ENCODE measurements around the gene MYO1E.

The MYO1E gene

DNA sequence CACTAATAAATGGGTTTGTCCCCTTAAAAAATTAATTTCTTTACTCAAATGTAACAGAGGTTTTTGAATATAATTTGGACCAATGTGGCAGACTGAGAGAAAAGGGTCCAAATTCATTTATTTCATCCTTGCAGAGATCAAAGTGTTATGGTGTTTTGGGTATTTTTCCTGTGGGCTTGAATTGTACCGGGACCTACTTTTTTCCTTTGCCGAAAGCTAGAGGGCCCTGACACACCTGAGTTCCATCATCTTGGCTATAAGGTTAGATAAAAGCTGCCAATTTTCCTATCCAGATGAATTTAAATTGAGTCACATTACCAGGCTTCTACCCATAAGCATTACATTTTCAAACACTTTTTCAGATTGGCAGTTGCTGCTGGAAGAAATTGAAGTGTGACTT lies 266.8 kb downstream of the MYO1E start:
- TF ChIP-seq, protein P1, sequence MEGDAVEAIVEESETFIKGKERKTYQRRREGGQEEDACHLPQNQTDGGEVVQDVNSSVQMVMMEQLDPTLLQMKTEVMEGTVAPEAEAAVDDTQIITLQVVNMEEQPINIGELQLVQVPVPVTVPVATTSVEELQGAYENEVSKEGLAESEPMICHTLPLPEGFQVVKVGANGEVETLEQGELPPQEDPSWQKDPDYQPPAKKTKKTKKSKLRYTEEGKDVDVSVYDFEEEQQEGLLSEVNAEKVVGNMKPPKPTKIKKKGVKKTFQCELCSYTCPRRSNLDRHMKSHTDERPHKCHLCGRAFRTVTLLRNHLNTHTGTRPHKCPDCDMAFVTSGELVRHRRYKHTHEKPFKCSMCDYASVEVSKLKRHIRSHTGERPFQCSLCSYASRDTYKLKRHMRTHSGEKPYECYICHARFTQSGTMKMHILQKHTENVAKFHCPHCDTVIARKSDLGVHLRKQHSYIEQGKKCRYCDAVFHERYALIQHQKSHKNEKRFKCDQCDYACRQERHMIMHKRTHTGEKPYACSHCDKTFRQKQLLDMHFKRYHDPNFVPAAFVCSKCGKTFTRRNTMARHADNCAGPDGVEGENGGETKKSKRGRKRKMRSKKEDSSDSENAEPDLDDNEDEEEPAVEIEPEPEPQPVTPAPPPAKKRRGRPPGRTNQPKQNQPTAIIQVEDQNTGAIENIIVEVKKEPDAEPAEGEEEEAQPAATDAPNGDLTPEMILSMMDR (IDR thresholded peaks at IDR 0.05; ENCODE audit: control extremely low read depth, extremely low read depth, low read depth, missing control alignments), result no peak
- POLR2A ChIA-PET, result no interaction called here
- DNase-seq (ENCODE audit: extremely low spot score), result peak; percentile 22
- CTCF ChIA-PET, result interaction anchor here (1.3 to 2.9 kb wide), 3 partner anchors 11 to 388 kb away, joined by 3 to 9 read pairs (median 5); no protein-coding TSS in a partner anchor

DNA sequence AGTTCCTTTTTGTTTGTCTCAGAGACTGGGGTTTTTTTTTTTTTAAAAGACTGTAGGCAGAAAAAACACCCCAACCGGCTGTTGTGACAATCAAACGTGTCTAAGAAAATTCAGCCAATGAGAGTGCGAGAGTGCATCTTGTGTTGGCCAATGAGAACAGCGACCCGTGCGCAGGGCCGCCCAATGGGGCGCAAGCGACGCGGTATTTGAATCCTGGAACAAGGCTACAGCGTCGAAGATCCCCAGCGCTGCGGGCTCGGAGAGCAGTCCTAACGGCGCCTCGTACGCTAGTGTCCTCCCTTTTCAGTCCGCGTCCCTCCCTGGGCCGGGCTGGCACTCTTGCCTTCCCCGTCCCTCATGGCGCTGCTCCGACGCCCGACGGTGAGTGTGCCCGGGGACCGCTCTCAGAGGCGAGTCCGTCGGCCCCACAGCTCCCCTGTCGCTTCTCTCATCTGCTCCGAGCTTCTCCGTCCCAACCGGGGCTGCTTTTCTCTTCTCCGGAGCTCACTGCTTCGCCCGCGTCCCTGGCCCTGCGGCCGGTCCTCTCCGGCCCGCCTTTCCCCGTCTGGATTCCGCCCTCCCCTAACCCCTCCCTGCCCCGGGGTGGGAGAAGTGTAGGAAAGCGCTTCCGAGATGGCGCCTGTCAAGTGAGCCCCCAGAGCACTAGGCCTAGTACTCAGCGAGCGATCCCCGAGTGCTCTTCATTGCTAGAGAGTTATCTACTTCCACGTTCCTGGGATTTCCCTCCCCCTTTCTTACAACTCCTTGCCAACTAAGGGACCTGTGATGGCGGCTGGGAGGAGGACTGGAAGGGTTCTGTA lies 267.5 kb downstream of the MYO1E start, which contains the start of gene CCNB2:
TSS of gene CCNB2 (plus strand) at position 235 of the 821 bp plus-strand sequence. CDS start at position 358, 123 bp downstream.
- CTCF ChIA-PET, result no interaction called here
- POLR2A ChIA-PET, result no interaction called here
- DNase-seq (ENCODE audit: extremely low spot score), result peak; percentile 97
- TF ChIP-seq, protein P1 (IDR thresholded peaks at IDR 0.05; ENCODE audit: control extremely low read depth, extremely low read depth, low read depth, missing control alignments), result no peak

DNA sequence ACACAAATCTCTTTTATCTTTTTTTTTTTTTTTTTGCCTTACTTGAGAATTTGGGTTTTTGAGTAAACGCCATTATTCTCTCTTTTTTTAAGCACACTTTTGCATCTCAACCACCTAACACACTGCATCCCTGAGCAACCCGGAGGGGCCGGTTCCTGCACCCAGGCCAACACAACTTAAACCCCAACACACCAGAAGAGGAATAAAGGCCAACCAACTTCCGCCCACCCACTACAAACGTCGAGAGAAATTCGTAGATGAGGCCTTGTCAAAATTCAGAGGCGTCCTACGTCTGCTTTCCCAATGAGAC lies 268.1 kb downstream of the MYO1E start:
- POLR2A ChIA-PET, result no interaction called here
- DNase-seq (ENCODE audit: extremely low spot score), result no peak
- CTCF ChIA-PET, result no interaction called here
- TF ChIP-seq, protein P1 (IDR thresholded peaks at IDR 0.05; ENCODE audit: control extremely low read depth, extremely low read depth, low read depth, missing control alignments), result no peak

DNA sequence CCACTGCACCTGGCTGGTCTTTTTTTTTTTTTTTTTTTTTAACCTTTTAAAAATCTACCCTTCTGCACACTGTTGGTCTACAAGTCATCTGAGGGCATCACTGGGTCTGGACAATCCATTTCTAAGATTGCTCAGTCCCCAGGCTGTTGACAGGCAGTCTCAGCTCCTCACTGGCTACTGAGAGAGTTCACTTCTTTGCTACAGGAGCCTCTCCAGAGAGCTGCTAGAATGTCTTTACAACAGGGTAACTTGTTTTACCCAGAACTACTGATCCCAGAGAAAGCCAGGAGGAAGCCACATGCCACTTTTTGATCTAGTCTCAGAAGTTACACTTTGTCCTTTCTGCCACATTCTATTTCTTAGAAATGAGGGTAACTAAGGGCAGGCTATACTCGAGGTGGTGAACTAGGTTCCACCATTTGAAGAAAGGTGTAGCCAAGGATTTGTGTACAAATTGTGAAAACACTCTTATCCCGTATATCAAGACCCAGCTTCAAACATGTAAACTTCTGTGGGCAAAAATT lies 273.4 kb downstream of the MYO1E start:
- TF ChIP-seq, protein P1 (IDR thresholded peaks at IDR 0.05; ENCODE audit: control extremely low read depth, extremely low read depth, low read depth, missing control alignments), result no peak
- POLR2A ChIA-PET, result no interaction called here
- no peak for DNase-seq (ENCODE audit: extremely low spot score)
- CTCF ChIA-PET, result interaction anchor here (1.3 kb wide), 1 partner anchor 9 kb away, joined by 5 read pairs; no protein-coding TSS in a partner anchor

DNA sequence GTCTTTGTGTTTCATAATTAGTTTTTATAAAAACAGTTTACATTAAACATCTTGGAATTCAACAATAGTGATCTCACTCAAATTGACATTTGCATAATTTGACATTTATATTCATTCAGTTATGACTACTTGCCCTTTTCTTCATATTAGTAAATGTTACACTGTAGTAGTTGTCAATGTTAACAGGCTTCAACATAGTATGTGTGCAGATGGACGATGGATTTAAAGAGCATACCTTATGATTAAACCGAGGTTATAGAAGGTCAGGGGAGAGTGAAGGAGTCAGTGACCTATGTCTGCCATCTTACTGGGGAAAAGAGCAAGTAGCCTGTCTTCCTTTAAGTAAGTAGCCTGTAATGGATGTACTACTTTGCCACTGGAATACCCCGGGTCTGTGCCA lies 276.2 kb downstream of the MYO1E start:
- no peak for DNase-seq (ENCODE audit: extremely low spot score)
- ChIA-PET CTCF (interaction anchor here (1.5 to 1.7 kb wide), 2 partner anchors 11 to 18 kb away, joined by 3 to 4 read pairs; no protein-coding TSS in a partner anchor), POLR2A (no interaction called here)
- TF ChIP-seq, protein P1 (IDR thresholded peaks at IDR 0.05; ENCODE audit: control extremely low read depth, extremely low read depth, low read depth, missing control alignments), result no peak

DNA sequence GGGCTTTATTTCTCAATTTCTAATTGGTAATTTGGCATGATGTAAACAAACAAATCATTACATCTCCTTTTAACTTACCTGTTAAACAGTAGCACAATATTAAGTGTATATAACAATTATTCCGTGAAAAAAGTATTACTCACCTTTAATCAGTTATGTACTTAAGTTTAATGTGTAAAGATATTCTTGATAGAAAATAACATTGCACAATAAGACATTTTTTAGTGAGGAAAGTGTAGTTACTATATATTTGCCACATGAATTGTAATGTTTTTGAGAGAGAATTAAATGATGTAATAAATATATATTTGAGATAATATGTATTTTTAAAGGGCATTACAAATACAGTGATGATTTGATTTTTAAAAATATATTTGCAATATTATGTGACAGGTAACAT lies 278.6 kb downstream of the MYO1E start:
- no peak for DNase-seq (ENCODE audit: extremely low spot score)
- TF ChIP-seq, protein P1 (IDR thresholded peaks at IDR 0.05; ENCODE audit: control extremely low read depth, extremely low read depth, low read depth, missing control alignments), result no peak
- ChIA-PET POLR2A (no interaction called here), CTCF (interaction anchor here (1.7 kb wide), 1 partner anchor 9 kb away, joined by 6 read pairs; no protein-coding TSS in a partner anchor)
